Thoracic aorta (tissue), 2 donors: ENCODE data around the gene PLEK2. TPM values are rescaled to one million over a fixed set of nuclear protein-coding genes. Genes with fewer than 3 reads are reported as not detected.
"Not testable (repeated sequence)": the region's sequence is repeated elsewhere in the genome, so short reads cannot be mapped to it uniquely, and the experiment has no call there.

Experiments used
- ATAC-seq: fragments of 150-250 bp; one replicate; pipeline ENCODE4 v1.8.0; 2017; ENCODE audit warnings: low read depth; ENCODE audit not compliant: insufficient number of reproducible peaks, low FRiP score
- DNase-seq: peaks from one replicate; pipeline ENCODE4 v3.0.0-alpha.2; 2020; ENCODE audit warnings: low spot score
- H3K27ac ChIP-seq, 2 donors: fragments of 200-600 bp; sonication (generic); 1 replicate in 1 of 2; 2 replicates in 1 of 2; pipeline ENCODE4 v1.5.1; 2016; ENCODE audit warnings: mild to moderate bottlenecking in 2 of 2, moderate library complexity in 2 of 2
- H3K27me3 ChIP-seq: fragments of 200-600 bp; sonication (generic); replicated peaks from 2 replicates; pipeline ENCODE4 v1.6.0; 2016; ENCODE audit warnings: mild to moderate bottlenecking; ENCODE audit not compliant: insufficient read depth
- H3K36me3 ChIP-seq: fragments of 200-600 bp; sonication (generic); one replicate; pipeline ENCODE4 v1.5.1; 2016
- H3K4me1 ChIP-seq, 2 donors: fragments of 200-600 bp; sonication (generic); 1 replicate in 1 of 2; 2 replicates in 1 of 2; pipeline versions ENCODE4 v1.5.1 to v1.6.0; 2016; ENCODE audit warnings: low read depth in 2 of 2, mild to moderate bottlenecking in 1 of 2; ENCODE audit not compliant: control insufficient read depth in 1 of 2
- H3K4me3 ChIP-seq: fragments of 200-600 bp; sonication (generic); 2 replicates; pipeline ENCODE4 v1.5.1; 2016; ENCODE audit warnings: mild to moderate bottlenecking
- H3K9me3 ChIP-seq: fragments of 200-600 bp; sonication (generic); 2 replicates; pipeline ENCODE4 v1.5.1; 2016
- total RNA-seq, 2 donors: library from RNA; depleted of rRNA; stranded (reverse); fragments of >200 nt; gene quantifications; one replicate each; pipeline versions ENCODE4 v1.1.0 to v1.2.3, GENCODE V29; 2016
- TF ChIP-seq, protein P1 (sequence below): fragments of 200-600 bp; sonication (generic); IDR thresholded peaks from one replicate; pipeline ENCODE4 v1.5.1; 2019; ENCODE audit warnings: antibody characterized with exemption

The PLEK2 gene
- total RNA-seq, 2 donors from 2014 or later, result 2.0 to 5.9 TPM

DNA sequence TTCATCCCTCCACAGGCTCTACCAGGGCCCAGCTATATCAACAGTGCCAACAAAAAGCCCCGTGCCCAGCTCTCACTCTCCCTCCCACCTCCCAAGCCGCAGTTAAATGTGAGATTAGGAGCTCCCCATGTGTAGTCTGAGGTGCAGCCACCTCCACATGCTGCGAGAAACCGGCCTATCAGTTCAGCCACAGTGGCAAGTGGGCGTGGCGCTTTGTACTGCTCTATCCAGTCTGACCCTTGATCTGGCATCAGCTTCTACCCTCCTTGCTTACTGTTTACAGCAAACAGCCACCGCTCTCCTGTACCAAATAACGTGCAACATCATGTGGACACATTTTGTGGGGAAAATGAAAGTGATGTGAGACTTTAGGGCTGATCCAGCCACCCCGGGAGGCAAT is 1.7 kb downstream of the PLEK2 start:
- no peak overlapping the region for H3K27ac ChIP-seq
- peaks cover 0 to 8% of the 10 kb centered on the region in 2 donors for H3K4me1 ChIP-seq
- TF ChIP-seq, protein P1, sequence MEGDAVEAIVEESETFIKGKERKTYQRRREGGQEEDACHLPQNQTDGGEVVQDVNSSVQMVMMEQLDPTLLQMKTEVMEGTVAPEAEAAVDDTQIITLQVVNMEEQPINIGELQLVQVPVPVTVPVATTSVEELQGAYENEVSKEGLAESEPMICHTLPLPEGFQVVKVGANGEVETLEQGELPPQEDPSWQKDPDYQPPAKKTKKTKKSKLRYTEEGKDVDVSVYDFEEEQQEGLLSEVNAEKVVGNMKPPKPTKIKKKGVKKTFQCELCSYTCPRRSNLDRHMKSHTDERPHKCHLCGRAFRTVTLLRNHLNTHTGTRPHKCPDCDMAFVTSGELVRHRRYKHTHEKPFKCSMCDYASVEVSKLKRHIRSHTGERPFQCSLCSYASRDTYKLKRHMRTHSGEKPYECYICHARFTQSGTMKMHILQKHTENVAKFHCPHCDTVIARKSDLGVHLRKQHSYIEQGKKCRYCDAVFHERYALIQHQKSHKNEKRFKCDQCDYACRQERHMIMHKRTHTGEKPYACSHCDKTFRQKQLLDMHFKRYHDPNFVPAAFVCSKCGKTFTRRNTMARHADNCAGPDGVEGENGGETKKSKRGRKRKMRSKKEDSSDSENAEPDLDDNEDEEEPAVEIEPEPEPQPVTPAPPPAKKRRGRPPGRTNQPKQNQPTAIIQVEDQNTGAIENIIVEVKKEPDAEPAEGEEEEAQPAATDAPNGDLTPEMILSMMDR, result no peak
- no peak for DNase-seq
- ATAC-seq, result no peak
- H3K36me3 ChIP-seq, result no peaks in the 10 kb centered on the region
- H3K9me3 ChIP-seq, result no peaks in the 10 kb centered on the region
- no peak overlapping the region for H3K4me3 ChIP-seq
- H3K27me3 ChIP-seq, result peaks cover 9% of the 10 kb centered on the region

DNA sequence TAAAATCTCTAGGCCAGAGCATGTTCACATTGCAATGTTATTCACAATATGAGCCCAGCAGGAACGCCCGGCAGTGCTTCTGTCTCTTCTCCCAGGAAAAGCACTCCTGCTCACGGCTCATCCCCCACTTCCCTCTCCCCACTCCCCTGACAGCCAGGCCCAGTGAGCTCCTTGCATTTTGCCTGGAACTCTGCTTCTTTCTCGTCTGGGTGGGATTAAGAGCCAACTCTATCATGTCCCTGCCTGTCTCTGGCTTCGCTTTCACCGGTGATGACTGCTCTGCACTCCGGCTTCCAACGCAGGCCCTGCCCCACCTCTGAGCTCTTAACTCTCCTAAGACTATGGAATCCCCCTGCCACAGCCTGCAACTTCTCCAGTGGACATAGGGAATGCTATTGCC is 2.5 kb downstream of the PLEK2 start:
- Histone ChIP-seq H3K4me1 (peaks cover 0 to 8% of the 10 kb centered on the region in 2 donors), H3K36me3 (no peaks in the 10 kb centered on the region), H3K9me3 (no peaks in the 10 kb centered on the region), H3K4me3 (no peak overlapping the region), H3K27ac (no peak overlapping the region), H3K27me3 (peaks cover 9% of the 10 kb centered on the region)
- ATAC-seq (no peak), DNase-seq (no peak)
- TF ChIP-seq, protein P1, result no peak

DNA sequence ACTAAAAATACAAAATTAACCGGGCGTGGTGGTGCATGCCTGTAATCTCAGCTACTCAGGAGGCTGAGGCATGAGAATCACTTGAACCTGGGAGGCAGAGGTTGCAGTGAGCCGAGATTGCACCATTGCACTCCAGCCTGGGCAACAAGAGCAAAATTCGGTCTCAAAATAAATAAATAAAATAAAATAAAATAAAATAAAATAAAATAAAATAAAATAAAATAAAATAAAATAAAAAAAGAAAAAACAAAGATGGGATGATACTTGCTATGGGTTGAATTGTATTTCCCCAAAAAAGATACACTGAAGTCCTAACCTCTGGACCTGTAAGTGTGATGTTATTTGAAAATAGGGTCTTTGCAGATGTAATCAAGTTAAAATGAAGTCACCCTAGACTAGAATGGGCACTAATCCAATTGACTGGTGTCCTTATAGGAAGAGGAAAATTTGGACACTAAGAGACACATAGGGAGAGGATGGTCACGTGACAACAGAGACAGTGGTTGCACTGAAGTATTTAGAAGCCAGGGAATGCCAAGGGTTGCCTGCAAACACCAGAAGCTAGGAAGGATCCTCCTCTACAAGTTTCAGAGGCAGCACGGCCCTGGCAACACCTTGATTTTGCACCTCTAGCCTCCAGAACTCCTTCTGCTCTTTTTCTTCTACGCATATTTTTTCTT is 3.7 kb downstream of the PLEK2 start:
- not testable (repeated sequence) for H3K4me3 ChIP-seq, H3K27me3 ChIP-seq, H3K9me3 ChIP-seq, H3K27ac ChIP-seq, ATAC-seq, H3K36me3 ChIP-seq, DNase-seq, H3K4me1 ChIP-seq

DNA sequence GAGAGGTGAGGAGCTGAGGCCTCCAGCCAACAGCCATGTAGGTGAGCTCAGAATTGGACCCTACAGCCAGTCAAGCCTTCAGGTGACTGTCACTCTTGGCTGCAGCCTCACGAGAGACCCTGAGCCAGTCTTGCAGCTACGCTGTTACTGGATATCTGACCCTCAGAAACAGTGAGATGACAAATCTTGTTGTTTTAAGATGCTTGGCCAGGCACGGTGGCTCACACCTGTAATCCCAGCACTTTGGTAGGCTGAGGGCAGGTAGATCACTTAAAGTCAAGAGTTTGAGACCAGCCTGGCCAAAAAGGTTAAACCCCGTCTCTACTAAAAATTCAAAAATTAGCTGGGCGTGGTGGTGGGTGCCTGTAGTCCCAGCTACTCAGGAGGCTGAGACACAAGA is 6.2 kb downstream of the PLEK2 start:
- H3K4me3 ChIP-seq, result no peak overlapping the region
- ATAC-seq, result no peak
- TF ChIP-seq, protein P1, result no peak

DNA sequence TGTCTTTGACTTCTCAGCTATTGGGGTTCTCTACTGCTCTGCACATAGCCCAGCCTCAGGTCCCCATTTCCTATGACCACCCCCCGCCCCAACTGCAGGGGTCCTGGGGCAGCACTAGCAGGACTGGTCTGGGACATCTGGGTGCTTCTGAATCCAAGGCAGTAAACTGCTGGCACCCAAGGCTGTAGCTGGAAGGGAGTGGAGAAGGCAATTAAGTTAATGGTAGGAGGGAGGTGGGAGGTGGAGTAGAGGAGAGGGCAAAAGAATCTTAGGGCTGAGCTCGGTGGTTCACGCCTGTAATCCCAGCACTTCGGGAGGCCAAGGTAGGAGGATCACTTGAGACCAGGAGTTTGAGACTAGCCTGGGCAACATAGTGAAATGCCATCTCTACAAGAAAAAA is 11.5 kb downstream of the PLEK2 start:
- H3K4me3 ChIP-seq, result no peak overlapping the region
- H3K4me1 ChIP-seq, result no peaks in the 10 kb centered on the region
- no peaks in the 10 kb centered on the region for H3K27me3 ChIP-seq
- TF ChIP-seq, protein P1, result no peak
- DNase-seq (no peak), ATAC-seq (no peak)
- H3K36me3 ChIP-seq, result no peaks in the 10 kb centered on the region
- H3K9me3 ChIP-seq, result no peaks in the 10 kb centered on the region
- H3K27ac ChIP-seq, result no peak overlapping the region

More for the DNA sequence above, 6.2 kb downstream of the PLEK2 start:
- Histone ChIP-seq H3K27ac (no peak overlapping the region), H3K27me3 (no peaks in the 10 kb centered on the region), H3K4me1 (no peaks in the 10 kb centered on the region), H3K9me3 (no peaks in the 10 kb centered on the region), H3K36me3 (no peaks in the 10 kb centered on the region)
- DNase-seq, result no peak

DNA sequence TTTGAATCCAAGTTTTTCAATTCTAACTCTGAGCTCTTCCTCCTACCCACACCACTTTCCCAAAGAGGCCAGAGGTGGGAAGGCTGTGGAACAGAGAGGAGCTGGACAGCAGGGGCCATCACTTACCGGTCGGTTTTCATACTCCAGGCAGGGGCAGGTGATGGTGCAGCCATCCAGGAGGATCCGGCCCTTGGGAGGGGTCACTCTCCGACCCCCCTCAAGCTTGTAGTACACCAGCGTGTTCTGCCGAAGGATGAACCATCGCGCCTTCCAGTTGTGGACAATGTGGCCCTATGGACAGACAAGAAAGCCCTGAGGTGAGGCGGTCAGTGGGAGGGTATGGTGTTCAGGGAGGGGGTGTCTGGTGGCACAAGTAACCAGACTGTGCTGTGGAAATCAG is 14.4 kb downstream of the PLEK2 start:
- TF ChIP-seq, protein P1, result no peak
- Histone ChIP-seq H3K36me3 (no peaks in the 10 kb centered on the region), H3K9me3 (no peaks in the 10 kb centered on the region), H3K27me3 (no peaks in the 10 kb centered on the region), H3K4me3 (no peak overlapping the region), H3K4me1 (no peaks in the 10 kb centered on the region), H3K27ac (no peak overlapping the region)
- ATAC-seq (no peak), DNase-seq (no peak)
